Activated CD8-positive, alpha-beta memory T cell treated with anti-CD3 and anti-CD28 coated beads, Interleukin-2, amount 50 U/mL, for 24 hours (primary cell): ENCODE data around the gene SPRN.

ENCODE experiments used
- DNase-seq: peaks from one replicate; pipeline ENCODE4 v3.0.0-alpha.2; 2020; ENCODE audit errors: extremely low read depth

SPRN gene

DNA sequence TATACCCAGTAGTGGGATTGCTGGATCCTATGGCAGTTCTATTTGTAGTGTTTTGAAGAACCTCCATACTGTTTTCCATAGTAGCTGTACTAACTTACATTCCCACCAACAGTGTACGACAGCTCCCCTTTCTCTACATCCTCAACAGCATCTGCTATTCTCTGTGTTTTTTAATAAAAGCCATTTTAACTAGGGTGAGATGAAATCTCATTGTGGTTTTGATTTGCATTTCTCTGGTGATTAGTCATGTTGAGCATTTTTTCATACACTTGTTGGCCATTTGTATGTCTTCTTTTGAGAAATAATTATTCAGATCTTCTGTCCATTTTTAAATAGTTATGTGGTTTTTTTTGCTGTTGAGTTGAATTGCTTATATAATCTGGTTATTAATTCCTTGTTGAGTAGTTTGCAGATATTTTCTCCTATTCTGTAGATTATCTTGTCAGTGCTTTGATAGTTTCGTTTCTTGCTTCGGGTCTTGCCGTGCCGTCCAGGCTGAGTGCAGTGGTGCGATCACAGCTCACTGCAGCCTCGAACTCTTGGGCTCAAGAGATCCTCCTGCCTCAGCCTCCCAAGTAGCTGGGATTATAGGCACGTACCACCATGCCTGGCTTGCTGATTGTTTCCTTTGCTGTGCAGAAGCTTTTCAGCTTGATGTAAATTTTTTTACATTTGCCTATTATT is 18.4 kb downstream of the SPRN start:
- no peak for DNase-seq

- no peak for DNase-seq
Measured at GRCh38 chr10:133405272-133405671, 19.2 kb downstream of the SPRN start.

DNA sequence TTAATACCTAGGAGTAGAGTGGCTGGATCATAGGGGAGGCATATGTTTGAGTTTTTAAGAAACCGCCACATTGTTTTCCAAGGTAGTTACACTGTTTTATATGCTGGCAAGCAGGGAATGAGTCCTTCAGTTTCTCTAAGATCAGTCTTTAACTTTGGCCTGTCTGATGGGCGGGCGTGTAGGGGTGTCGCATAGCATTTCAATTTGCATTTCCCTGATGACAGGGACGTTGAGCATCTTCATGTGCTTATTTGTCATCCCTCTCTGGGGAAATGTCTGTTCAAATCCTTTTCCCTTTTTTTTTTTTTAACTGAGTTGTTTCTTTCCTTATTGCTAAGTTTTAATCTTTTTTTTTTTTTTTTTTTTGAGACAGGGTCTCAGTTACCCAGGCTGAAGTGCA is 20.6 kb downstream of the SPRN start:
- no peak for DNase-seq

- DNase-seq = no peak
Measured at GRCh38 chr10:133403359-133403758, 21.1 kb downstream of the SPRN start.

- DNase-seq = no peak
Measured at GRCh38 chr10:133401981-133402725, 22.3 kb downstream of the SPRN start.

GRCh38 chr10:133401500-133401899 is 22.9 kb downstream of the SPRN start:
- no peak for DNase-seq

DNA sequence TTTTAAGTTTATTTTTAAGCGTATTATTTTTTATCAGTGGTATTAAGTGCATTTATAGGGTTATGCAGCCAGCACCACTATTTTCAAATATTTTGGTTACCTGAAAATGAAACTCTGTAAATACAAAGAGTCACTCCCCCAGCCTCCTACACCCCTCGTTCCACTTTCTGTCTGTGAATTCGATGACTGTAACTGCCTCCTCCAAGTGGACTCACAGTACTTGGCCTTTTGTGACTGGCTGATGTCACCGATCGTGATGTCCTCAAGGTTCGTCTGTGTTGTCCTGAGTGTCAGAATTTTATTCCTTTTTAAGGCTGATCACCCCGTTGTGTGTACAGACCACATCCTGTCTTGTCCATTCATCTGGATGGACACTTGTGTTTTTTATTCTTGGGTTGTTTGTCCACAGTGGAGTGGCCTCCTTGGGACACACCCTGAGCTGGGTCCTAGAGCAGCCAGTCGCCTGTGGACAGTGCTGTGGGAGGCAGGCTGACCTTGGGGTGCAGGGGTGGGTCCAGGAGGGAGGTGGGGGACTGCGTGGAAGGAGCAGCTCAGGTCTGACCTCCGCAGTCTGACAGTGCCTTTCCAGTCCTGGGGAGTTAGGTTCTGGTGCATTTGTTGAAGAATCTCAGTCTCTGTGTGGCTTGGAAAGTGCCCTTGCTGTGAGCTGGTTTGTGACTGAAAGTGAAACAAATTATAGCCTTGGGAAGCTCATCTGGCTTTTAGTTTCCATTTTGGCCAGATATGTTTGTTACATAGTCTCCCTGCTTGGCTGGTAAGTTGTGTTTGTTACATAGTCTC is 23.6 kb downstream of the SPRN start:
- DNase-seq = no peak

GRCh38 chr10:133399123-133399601 is 25.3 kb downstream of the SPRN start:
- no peak for DNase-seq

DNA sequence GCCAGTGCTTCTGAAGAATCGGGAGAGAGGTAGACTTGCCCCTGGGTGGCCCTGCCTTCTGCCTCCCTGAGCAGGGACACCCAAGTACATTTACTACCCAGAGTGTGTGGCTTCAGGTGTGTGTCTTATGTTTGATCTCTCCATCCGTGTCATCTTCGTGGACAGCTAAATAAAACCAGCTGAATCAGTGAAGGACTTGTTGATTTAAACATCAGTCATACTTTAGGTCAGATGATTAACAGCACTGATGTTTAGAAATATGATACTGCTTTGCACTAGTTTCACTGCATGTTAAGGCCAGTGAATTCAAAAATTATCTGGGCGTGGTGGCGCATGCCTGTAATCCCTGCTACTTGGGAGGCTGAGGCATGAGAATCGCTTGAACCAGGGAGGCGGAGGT is 26.5 kb downstream of the SPRN start:
- no peak for DNase-seq

- no peak for DNase-seq
Measured at GRCh38 chr10:133396035-133396624, 28.3 kb downstream of the SPRN start.

DNA sequence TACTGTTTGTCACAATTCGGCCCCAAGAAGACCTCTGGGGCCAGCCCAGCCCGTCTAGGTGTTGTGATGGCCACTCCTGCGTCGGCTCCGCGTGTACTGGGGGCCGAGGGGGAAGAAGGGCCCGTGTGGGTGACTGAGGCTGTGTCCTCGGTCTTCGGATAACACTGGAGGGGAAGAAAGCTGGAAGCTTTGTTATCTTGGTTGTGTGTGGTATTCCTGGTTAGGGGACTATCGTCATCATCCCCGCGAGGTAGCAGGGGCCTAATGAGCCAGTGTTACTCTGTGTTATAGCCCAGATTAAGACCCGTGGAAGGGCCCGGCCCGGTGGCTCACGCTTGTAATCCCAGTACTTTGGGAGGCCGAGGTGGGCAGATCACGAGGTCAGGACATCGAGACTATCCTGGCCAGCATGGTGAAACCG is 29.6 kb downstream of the SPRN start:
- no peak for DNase-seq

DNA sequence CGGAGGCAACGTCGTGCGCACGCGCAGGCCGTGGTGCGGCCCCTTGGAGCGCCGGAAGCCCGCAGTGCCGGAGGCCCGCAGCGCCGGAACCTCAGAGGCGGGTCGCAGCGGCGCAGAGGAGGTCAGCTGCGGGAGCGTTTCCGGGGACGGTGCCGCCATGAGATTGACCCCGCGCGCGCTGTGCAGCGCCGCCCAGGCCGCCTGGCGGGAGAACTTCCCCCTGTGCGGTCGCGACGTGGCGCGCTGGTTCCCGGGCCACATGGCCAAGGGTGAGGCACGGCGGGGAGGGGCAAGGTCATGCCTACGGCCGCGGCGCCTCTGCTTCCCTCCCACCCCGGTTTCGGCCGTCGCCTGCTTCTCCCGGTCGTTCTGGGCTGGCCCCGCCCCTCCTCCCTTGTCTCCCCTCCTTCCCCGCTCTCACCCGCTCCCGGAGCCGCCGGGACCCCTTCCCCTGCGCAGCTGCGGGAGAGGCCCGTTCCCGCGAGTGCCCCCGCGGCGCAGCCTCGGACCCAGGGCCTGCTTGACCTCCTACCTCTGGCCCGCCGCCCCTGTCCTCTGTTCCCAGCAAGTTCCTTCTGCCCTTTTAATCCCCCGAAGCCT is 30.3 kb downstream of the SPRN start, which contains the start of gene MTG1:
TSS of gene MTG1 (plus strand) at position 94 of the 600 bp plus-strand sequence. CDS start at position 158, 64 bp downstream.
- DNase-seq = peak; percentile 76

DNA sequence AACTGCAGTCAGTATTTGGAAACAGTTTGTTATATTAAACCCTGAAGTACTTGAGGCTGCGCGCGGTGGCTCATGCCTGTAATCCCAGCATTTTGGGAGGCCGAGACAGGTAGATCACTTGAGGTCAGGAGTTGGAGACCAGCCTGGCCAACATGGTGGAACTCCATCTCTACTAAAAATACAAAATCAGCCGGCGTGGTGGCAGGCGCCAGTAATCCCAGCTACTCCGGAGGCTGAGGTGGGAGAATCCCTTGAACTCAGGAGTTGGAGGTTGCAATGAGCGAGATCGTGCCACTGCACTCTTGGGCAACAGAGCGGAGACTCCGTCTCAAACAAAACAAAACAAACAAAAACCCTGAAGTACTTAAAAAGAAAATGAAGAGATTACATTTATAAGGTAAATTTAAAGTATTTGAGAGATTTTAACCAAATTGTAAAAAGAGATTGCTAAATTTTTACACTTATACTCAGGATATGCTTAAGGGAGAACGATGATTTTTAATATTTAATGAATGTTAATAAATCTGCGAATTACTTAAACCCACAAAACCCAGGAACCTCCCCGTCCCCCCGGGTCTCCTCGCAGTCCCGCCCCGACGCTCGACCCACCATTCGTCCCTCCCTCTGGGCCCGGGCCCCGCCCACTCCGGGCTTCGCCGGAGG is 30.9 kb downstream of the SPRN start:
- no peak for DNase-seq

DNA sequence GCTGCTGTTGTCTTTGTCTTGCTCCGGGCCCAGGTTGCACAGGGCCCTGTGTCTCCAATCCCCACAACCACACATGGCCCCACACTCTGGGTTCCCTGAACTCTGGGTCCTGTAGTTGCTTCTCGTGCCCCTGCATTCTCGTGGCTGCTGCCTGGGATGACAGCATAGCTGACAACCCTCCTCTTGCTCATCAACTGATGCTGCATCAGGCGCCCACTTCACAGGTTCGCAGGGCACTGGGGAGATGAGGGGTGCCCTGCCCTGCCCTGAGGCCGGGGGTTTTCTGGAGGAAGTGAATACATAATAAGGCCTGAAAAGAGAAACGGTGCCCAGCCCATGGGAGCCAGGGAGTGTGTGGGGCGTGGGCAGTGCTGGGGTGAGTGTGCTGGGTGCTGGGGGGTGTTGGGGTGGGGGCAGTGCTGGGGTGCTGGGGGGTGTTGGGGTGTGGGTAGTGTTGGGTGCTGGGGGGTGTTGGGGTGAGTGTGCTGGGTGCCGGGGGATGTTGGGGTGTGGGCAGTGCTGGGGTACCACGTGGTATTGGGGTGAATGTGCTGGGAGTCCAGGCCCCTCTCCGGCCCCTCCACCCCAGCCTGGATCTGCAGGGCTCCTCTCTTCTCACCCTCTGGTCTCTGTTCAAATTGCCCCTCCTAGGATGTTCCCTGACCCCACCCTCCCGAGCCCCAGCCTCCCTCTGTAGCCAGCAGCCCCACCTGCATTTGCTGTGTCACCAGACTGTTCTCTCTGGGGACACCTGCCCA is 32.5 kb downstream of the SPRN start:
- no peak for DNase-seq

DNA sequence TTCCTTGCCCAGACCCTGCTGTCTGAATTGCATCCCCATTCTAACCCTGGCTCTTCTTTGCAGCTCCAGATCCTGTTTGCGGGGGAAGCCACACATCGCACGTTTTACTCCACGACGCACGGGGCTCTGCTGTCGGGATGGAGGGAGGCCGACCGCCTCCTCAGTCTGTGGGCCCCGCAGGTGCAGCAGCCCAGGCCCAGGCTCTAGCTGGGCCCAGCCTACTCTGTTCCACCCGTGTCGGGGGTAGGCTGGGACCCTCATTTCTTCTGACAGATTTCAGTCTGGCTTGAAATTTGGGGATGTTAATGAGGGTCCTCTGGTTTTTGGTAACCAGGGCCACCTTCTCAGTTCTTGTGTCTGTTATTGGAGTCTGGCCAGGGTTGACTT is 33.2 kb downstream of the SPRN start:
- DNase-seq = no peak

GRCh38 chr10:133390597-133391248 is 33.7 kb downstream of the SPRN start:
- no peak for DNase-seq

DNA sequence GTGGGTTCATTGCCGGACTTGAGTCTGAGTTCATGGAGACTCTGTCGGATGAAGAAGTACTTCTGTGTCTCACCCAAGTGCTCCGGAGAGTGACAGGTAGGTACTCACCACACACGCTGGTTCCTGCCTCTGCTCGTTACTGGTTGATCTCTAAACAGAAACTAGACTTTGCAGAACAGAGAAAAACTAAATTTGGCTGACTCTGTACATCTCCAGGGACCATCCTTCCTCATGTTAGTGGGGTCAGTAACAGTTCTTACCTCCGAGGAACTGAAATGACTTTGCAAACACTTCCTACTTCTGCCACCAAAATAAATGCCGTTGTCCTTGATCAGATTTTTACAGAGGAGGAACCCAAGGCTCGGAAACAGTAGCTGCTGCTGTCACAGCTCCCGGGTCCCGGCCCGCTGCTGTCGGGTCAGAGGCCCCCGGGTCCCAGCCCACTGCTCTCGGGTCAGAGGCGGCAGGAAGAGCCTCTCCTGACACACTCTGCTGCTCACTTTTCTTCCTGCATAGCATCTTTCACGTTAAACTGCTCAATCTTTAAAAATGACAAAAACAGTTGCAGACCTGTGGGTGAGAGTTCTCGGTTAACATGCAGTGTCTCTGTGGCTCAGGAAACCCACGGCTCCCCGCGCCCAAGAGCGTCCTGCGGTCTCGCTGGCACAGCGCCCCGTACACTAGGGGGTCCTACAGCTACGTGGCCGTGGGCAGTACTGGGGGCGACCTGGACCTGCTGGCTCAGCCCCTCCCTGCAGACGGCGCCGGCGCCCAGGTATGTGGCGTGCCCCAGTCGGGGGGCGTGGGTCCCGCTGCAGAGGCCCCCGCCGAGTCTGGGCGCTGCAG is 35.2 kb downstream of the SPRN start:
- no peak for DNase-seq

DNA sequence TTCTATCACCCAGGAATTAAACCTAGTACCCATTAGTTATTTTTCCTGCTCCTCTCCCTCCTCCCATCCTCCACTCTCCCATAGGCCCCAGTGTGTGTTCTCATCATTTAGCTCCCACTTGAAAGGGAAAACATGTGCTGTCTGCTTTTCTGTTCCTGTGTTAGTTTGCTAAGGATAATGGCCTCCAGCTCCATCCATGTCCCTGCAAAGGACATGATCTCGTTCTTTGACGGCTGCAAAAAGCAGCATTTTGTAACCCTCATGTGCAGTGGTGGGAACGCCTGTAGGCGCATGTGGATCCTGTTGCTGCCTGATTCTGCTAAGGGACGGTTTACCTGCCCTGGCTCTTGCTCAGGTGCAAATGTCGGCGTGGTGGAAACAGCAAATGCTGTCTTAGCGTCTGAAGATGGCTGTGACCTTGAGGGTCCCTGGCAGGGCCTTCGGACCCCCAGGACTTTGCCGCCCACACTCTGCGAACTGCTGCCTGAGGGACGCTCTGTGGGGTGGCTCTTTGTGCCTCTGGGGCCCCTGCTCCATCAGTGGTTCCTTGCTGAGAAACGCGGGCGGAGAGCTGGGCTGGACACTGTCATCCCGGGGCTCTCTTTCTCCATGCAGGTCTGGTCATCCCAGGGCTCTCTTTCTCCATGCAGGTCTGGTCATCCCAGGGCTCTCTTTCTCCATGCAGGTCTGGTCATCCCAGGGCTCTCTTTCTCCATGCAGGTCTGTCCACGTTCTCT is 36.0 kb downstream of the SPRN start:
- DNase-seq = no peak
